ENCODE results near the gene CHAF1A. TPM values are rescaled to one million over a fixed set of nuclear protein-coding genes. Genes with fewer than 3 reads are reported as not detected.

Gene CHAF1A
- total and polyA plus RNA-seq, 4 donors = 1.0 to 20.8 (median 2.5) TPM

- 92% methylated on average over 16 of the region's 16 CpGs for WGBS
- Histone ChIP-seq H3K4me3 (ENCODE audit: low read depth in 1 of 3, low read length in 3 of 3) (no peak overlapping the region), H3K36me3 (ENCODE audit: control insufficient read depth in 4 of 4, insufficient read depth in 3 of 4, low read depth in 1 of 4, low read length in 3 of 4) (peaks cover 9 to 39% (median 21%) of the 10 kb centered on the region in 4 donors), H3K27me3 (ENCODE audit: control insufficient read depth in 4 of 4, insufficient read depth in 4 of 4, low read length in 3 of 4) (no peaks in the 10 kb centered on the region), H3K9ac (ENCODE audit: low read depth in 1 of 2, low read length in 2 of 2) (no peak overlapping the region), H3K27ac (ENCODE audit: low read depth in 1 of 2, low read length in 2 of 2) (no peak overlapping the region), H3K4me1 (ENCODE audit: control insufficient read depth in 4 of 4, insufficient read depth in 4 of 4, low read length in 3 of 4) (peaks cover 4 to 38% (median 20%) of the 10 kb centered on the region in 4 donors), H3K9me3 (ENCODE audit: control insufficient read depth in 4 of 4, low read length in 3 of 4) (no peaks in the 10 kb centered on the region)
- no peak for DNase-seq (ENCODE audit: low spot score)
- no peak for TF ChIP-seq HNF4A (conservative IDR thresholded peaks at IDR 0.05)
- TF ChIP-seq ZBTB33 (IDR thresholded peaks at IDR 0.05) = no peak
- TF ChIP-seq MAX (IDR thresholded peaks at IDR 0.05) = no peak
- TF ChIP-seq YY1 (IDR thresholded peaks at IDR 0.05) = no peak
- no peak for TF ChIP-seq JUND (IDR thresholded peaks at IDR 0.05)
- no peak for TF ChIP-seq FOXA2 (IDR thresholded peaks at IDR 0.05)
- TF ChIP-seq CTCF (IDR thresholded peaks at IDR 0.05; ENCODE audit: low read depth, low read length, missing input control) = no peak
- no peak for TF ChIP-seq GABPA (IDR thresholded peaks at IDR 0.05 in 1 of 2, conservative IDR thresholded peaks at IDR 0.05 in 1 of 2)
- no peak for TF ChIP-seq REST (IDR thresholded peaks at IDR 0.05)
- TF ChIP-seq NR2F2 (IDR thresholded peaks at IDR 0.05) = no peak
- no peak for TF ChIP-seq HNF4G (IDR thresholded peaks at IDR 0.05)
- TF ChIP-seq EGR1 (IDR thresholded peaks at IDR 0.05; ENCODE audit: low read depth in 2 of 2) = no peak
- TF ChIP-seq TAF1 (conservative IDR thresholded peaks at IDR 0.05) = no peak
- no peak for TF ChIP-seq FOXA1 (IDR thresholded peaks at IDR 0.05)
- TF ChIP-seq RAD21 (IDR thresholded peaks at IDR 0.05) = no peak
- no peak for TF ChIP-seq ATF3 (IDR thresholded peaks at IDR 0.05)
These were observed 35.6 kb upstream of the CHAF1A start for GRCh38 chr19:4366666-4367335.
